Hepatocyte (in vitro differentiated cells): Measurements from ENCODE around the gene PRDM15. TPM values are rescaled to one million over a fixed set of nuclear protein-coding genes. Genes with fewer than 3 reads are reported as not detected.
"Not testable (repeated sequence)": the region's sequence is repeated elsewhere in the genome, so short reads cannot be mapped to it uniquely, and the experiment has no call there.

Experiments used
- DNase-seq: peaks from one replicate; pipeline ENCODE4 v3.0.0-alpha.2; 2016; ENCODE audit warnings: low spot score
- H2AFZ ChIP-seq: fragments of 200-600 bp; sonication (generic); 2 replicates; pipeline ENCODE4 v1.6.0; 2016; ENCODE audit warnings: antibody characterized with exemption, mild to moderate bottlenecking
- H3K27ac ChIP-seq: fragments of 200-600 bp; sonication (generic); 2 replicates; pipeline ENCODE4 v1.5.1; 2016; ENCODE audit warnings: mild to moderate bottlenecking
- H3K27me3 ChIP-seq: fragments of 200-600 bp; sonication (generic); 2 replicates; pipeline ENCODE4 v1.6.1; 2016
- H3K36me3 ChIP-seq: fragments of 200-600 bp; sonication (generic); replicated peaks from 2 replicates; pipeline ENCODE4 v1.5.1; 2016; ENCODE audit warnings: low read depth; ENCODE audit not compliant: insufficient read depth
- H3K4me1 ChIP-seq: fragments of 200-600 bp; sonication (generic); 2 replicates; pipeline ENCODE4 v1.5.1; 2016; ENCODE audit warnings: mild to moderate bottlenecking, moderate library complexity; ENCODE audit not compliant: insufficient read depth
- H3K4me2 ChIP-seq: fragments of 200-600 bp; sonication (generic); 2 replicates; pipeline ENCODE4 v1.6.0; 2016
- H3K4me3 ChIP-seq: fragments of 200-600 bp; sonication (generic); 2 replicates; pipeline ENCODE4 v1.5.1; 2016; ENCODE audit warnings: mild to moderate bottlenecking
- H3K79me2 ChIP-seq: fragments of 200-600 bp; sonication (generic); 2 replicates; pipeline ENCODE4 v1.6.0; 2017; ENCODE audit warnings: mild to moderate bottlenecking
- H3K9me2 ChIP-seq: fragments of 200-600 bp; sonication (generic); replicated peaks from 2 replicates; pipeline ENCODE4 v1.6.0; 2017; ENCODE audit warnings: mild to moderate bottlenecking; ENCODE audit not compliant: insufficient read depth
- H3K9me3 ChIP-seq: fragments of 200-600 bp; sonication (generic); 2 replicates; pipeline ENCODE4 v1.5.1; 2016; ENCODE audit warnings: low read depth, mild to moderate bottlenecking
- H4K20me1 ChIP-seq: fragments of 200-600 bp; sonication (generic); 2 replicates; pipeline ENCODE4 v1.6.0; 2016; ENCODE audit warnings: mild to moderate bottlenecking; ENCODE audit not compliant: insufficient read depth, poor library complexity, severe bottlenecking
- CTCF ChIP-seq: fragments of 200-600 bp; sonication (generic); IDR thresholded peaks from 2 replicates; pipeline ENCODE4 v1.5.1; 2016; ENCODE audit warnings: antibody characterized with exemption, mild to moderate bottlenecking; ENCODE audit not compliant: poor library complexity
- EZH2 ChIP-seq: fragments of 200-600 bp; sonication (generic); IDR thresholded peaks from 2 replicates; pipeline ENCODE4 v1.6.1; 2016; ENCODE audit warnings: antibody characterized with exemption, mild to moderate bottlenecking, borderline replicate concordance
- EZH2phosphoT487 ChIP-seq: fragments of 200-600 bp; sonication (generic); IDR thresholded peaks from one replicate; pipeline ENCODE4 v1.6.1; 2018; ENCODE audit warnings: antibody characterized with exemption, mild to moderate bottlenecking, low read depth, moderate library complexity; ENCODE audit not compliant: unreplicated experiment, severe bottlenecking
- WGBS: methylation state at CpG from one replicate; pipeline ENCODE4 v1.1.6; 2016; ENCODE audit warnings: low lambda C conversion rate; ENCODE audit errors: missing lambda C conversion rate; 5-methylcytosine and 5-hydroxymethylcytosine counted together
- polyA plus RNA-seq: library from polyadenylated mRNA; unstranded; fragments of >200 nt; fragmentation: Nextera tagmentation; extraction: Ambion mirVana; gene quantifications from 2 replicates; pipeline ENCODE4 v1.2.1, GENCODE V29; 2016
- total RNA-seq: library from RNA; depleted of rRNA; stranded (reverse); fragments of >200 nt; gene quantifications from 2 replicates; pipeline ENCODE4 v1.2.3, GENCODE V29; 2014

PRDM15 gene
- total and polyA plus RNA-seq, 2 experiments from 2014 or later = 3.0 to 4.7 TPM

DNA sequence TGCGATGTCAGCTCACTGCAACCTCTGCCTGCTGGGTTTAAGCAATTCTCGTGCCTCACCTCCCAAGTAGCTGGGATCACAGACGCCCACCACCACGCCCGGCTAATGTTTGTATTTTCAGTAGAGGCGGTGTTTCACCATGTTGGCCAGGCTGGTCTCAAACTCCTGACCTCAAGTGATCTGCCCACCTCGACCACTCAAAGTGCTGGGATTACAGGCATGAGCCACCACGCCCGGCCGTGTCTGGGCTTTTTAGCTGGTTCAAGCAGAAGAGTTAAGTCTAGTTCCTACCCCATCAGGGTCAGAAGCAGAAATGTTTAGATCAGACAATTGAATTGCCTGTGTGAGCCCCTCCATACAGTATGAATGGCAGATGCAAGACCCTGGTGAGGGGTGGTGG is 84.5 kb downstream of the PRDM15 start:
- WGBS = 93% methylated on average over 10 of the region's 10 CpGs
- Histone ChIP-seq H3K36me3 (no peaks in the 10 kb centered on the region), H3K9me2 (no peaks in the 10 kb centered on the region), H3K4me1 (no peaks in the 10 kb centered on the region), H3K27ac (no peak overlapping the region), H3K27me3 (no peaks in the 10 kb centered on the region), H3K79me2 (no peaks in the 10 kb centered on the region), H4K20me1 (no peaks in the 10 kb centered on the region), H3K9me3 (peaks cover 5% of the 10 kb centered on the region), H2AFZ (no peak overlapping the region), H3K4me2 (no peak overlapping the region), H3K4me3 (no peak overlapping the region)
- TF ChIP-seq CTCF (no peak), EZH2 (no peak)
- DNase-seq = no peak

GRCh38 chr21:41792711-41793110 is 86.4 kb downstream of the PRDM15 start:
- no peaks in the 10 kb centered on the region for H3K4me1 ChIP-seq
- no peak for DNase-seq
- TF ChIP-seq CTCF (no peak), EZH2 (no peak), EZH2phosphoT487 (no peak)
- H4K20me1 ChIP-seq = no peaks in the 10 kb centered on the region
- 94% methylated on average over 3 of the region's 3 CpGs for WGBS
- no peaks in the 10 kb centered on the region for H3K79me2 ChIP-seq
- H3K9me3 ChIP-seq = peaks cover 5% of the 10 kb centered on the region
- no peak overlapping the region for H3K27ac ChIP-seq
- no peak overlapping the region for H3K4me3 ChIP-seq
- no peaks in the 10 kb centered on the region for H3K9me2 ChIP-seq
- no peak overlapping the region for H3K4me2 ChIP-seq
- H2AFZ ChIP-seq = no peak overlapping the region
- H3K27me3 ChIP-seq = no peaks in the 10 kb centered on the region
- no peaks in the 10 kb centered on the region for H3K36me3 ChIP-seq

DNA sequence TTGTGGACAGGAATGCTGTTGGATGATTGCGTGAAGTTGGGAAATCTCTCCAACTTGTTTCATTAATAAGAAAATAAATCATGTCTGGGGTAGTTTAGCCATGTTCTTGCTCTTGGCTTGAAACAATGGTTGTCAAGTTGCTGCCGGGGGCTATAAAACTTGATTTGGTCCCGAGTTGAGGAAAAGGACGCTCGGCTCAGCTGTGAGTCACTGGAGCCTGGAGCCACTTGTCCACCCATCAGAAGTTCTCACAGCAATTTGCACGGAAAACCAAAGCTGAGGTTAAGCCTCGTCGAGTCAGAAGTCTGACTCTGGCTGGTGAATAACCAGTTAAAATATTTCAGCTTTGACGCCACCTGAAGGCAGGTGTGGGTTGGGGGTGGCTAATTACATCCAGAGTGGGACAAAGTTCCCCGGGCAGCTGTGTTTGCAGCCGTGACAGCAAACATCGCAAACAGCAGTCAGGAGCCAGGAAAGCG is 92.6 kb downstream of the PRDM15 start:
- H3K9me3 ChIP-seq = no peaks in the 10 kb centered on the region
- H3K27ac ChIP-seq = peak overlapping the region; percentile 60
- TF ChIP-seq EZH2phosphoT487 = no peak
- no peak for TF ChIP-seq EZH2
- no peak for TF ChIP-seq CTCF
- peaks cover 25% of the 10 kb centered on the region for H3K4me1 ChIP-seq
- no peaks in the 10 kb centered on the region for H3K36me3 ChIP-seq
- H2AFZ ChIP-seq = no peak overlapping the region
- H4K20me1 ChIP-seq = no peaks in the 10 kb centered on the region
- no peaks in the 10 kb centered on the region for H3K79me2 ChIP-seq
- peak overlapping the region; percentile 35 for H3K4me2 ChIP-seq
- no peak overlapping the region for H3K4me3 ChIP-seq
- no peaks in the 10 kb centered on the region for H3K27me3 ChIP-seq
- 30% methylated on average over 13 of the region's 13 CpGs for WGBS
- DNase-seq = peak; percentile 69
- H3K9me2 ChIP-seq = no peaks in the 10 kb centered on the region

- peaks cover 25% of the 10 kb centered on the region for H3K4me1 ChIP-seq
- not testable (repeated sequence) for H3K27me3 ChIP-seq, H3K79me2 ChIP-seq, H2AFZ ChIP-seq, H3K9me3 ChIP-seq, DNase-seq, H3K36me3 ChIP-seq, H3K4me2 ChIP-seq, H4K20me1 ChIP-seq, H3K4me3 ChIP-seq, H3K9me2 ChIP-seq
- H3K27ac ChIP-seq = peak overlapping the region; percentile 60
- 89% methylated on average over 12 of the region's 12 CpGs for WGBS
Measured at GRCh38 chr21:41785262-41785661, 93.9 kb downstream of the PRDM15 start.
